Keratinocyte (primary cell): ENCODE results near the gene SERPINB1. TPM values are rescaled to one million over a fixed set of nuclear protein-coding genes. Genes with fewer than 3 reads are reported as not detected.

Experiments
- DNase-seq: peaks from one replicate; pipeline ENCODE4 v3.0.0-alpha.2; 2011; ENCODE audit warnings: low read depth, missing footprints, low spot score
- FAIRE-seq: peaks from 2 replicates; lab custom pipeline; 2011; peaks lifted over from hg19 to GRCh38; lab: Jason Lieb, UNC
- H2AFZ ChIP-seq: 2 replicates; pipeline ENCODE4 v1.6.0; 2012; ENCODE audit warnings: low read length, control low read depth, inconsistent platforms; ENCODE audit not compliant: control insufficient read depth
- H3K27ac ChIP-seq: 2 replicates; pipeline ENCODE4 v1.5.1; 2011; ENCODE audit warnings: low read length; ENCODE audit not compliant: control insufficient read depth, insufficient read depth
- H3K27me3 ChIP-seq: 3 replicates; pipeline ENCODE4 v1.6.0; 2011; ENCODE audit warnings: low read length; ENCODE audit not compliant: control insufficient read depth, insufficient read depth; ENCODE audit errors: extremely low read depth
- H3K36me3 ChIP-seq, 2 experiments: 2 replicates in 1 of 2; 3 replicates in 1 of 2; pipeline ENCODE4 v1.5.1; 2011; ENCODE audit warnings: low read length in 2 of 2, mild to moderate bottlenecking in 1 of 2; ENCODE audit not compliant: control insufficient read depth in 2 of 2, insufficient read depth in 2 of 2; ENCODE audit errors: extremely low read depth in 1 of 2
- H3K4me1 ChIP-seq: 3 replicates; pipeline ENCODE4 v1.5.1; 2011; ENCODE audit warnings: low read length; ENCODE audit not compliant: control insufficient read depth, insufficient read depth; ENCODE audit errors: extremely low read depth
- H3K4me2 ChIP-seq: 3 replicates; pipeline ENCODE4 v1.6.0; 2011; ENCODE audit warnings: low read depth, low read length; ENCODE audit not compliant: control insufficient read depth, insufficient read depth; ENCODE audit errors: extremely low read depth
- H3K4me3 ChIP-seq, 3 experiments: fragments of 200-600 bp in 1 of 3; sonication (generic) in 1 of 3; 2 replicates in 2 of 3; 3 replicates in 1 of 3; pipeline ENCODE4 v1.5.1; 2011 to 2016; ENCODE audit warnings: low read length in 3 of 3, mild to moderate bottlenecking in 3 of 3, control low read depth in 2 of 3, inconsistent platforms in 1 of 3, low read depth in 1 of 3, mixed read lengths in 1 of 3, mixed run types in 1 of 3, moderate library complexity in 1 of 3; ENCODE audit not compliant: control insufficient read depth in 2 of 3, insufficient read depth in 2 of 3; ENCODE audit errors: extremely low read depth in 1 of 3
- H3K79me2 ChIP-seq: 2 replicates; pipeline ENCODE4 v1.6.0; 2012; ENCODE audit warnings: low read length; ENCODE audit not compliant: control insufficient read depth, insufficient read depth
- H3K9ac ChIP-seq: 3 replicates; pipeline ENCODE4 v1.6.0; 2011; ENCODE audit warnings: low read length; ENCODE audit not compliant: control insufficient read depth, insufficient read depth; ENCODE audit errors: extremely low read depth
- H3K9me1 ChIP-seq: 3 replicates; pipeline ENCODE4 v1.6.0; 2011; ENCODE audit warnings: low read length; ENCODE audit not compliant: control insufficient read depth, insufficient read depth; ENCODE audit errors: extremely low read depth
- H3K9me3 ChIP-seq: 2 replicates; pipeline ENCODE4 v1.5.1; 2012; ENCODE audit warnings: low read depth, low read length; ENCODE audit not compliant: control insufficient read depth
- H4K20me1 ChIP-seq: 3 replicates; pipeline ENCODE4 v1.6.0; 2011; ENCODE audit warnings: low read length; ENCODE audit not compliant: control insufficient read depth, insufficient read depth; ENCODE audit errors: extremely low read depth
- CTCF ChIP-seq, 3 experiments: IDR thresholded peaks in 1 of 3; conservative IDR thresholded peaks in 1 of 3; optimal IDR thresholded peaks in 1 of 3; 2 replicates in 2 of 3; 3 replicates in 1 of 3; pipeline versions ENCODE3 to v1.5.1; 2011; ENCODE audit warnings: low read length in 3 of 3, mild to moderate bottlenecking in 3 of 3, moderate library complexity in 2 of 3, control low read depth in 1 of 3, inconsistent platforms in 1 of 3; ENCODE audit not compliant: insufficient read depth in 2 of 3; ENCODE audit errors: extremely low read depth in 1 of 3
- EZH2 ChIP-seq: IDR thresholded peaks from one replicate; pipeline ENCODE4 v1.6.1; 2012; ENCODE audit warnings: inconsistent platforms, mild to moderate bottlenecking, low read length, moderate library complexity
- dilution Hi-C: fragments of 300-500 bp; cut with MboI; formaldehyde crosslinking; loops from one replicate; pipeline ENCODE4 v1.7.0; 2020; ENCODE audit warnings: low sequenced_read_pairs; ENCODE audit not compliant: extremely low pct_ligation_motif_present
- polyA plus RNA-seq, 5 experiments: library from polyadenylated mRNA; depleted of rRNA in 3 of 5; stranded (reverse) in 3 of 5; stranded (forward) in 1 of 5; unstranded in 1 of 5; fragments of >200 nt; gene quantifications; 1 replicate in 1 of 5; 2 replicates in 3 of 5; 3 replicates in 1 of 5; pipeline versions ENCODE4 v1.2.1 to v1.2.3, GENCODE V29; 2011 to 2012; ENCODE audit warnings: missing spikeins in 2 of 5, low read depth in 1 of 5, low replicate concordance in 1 of 5

Gene SERPINB1
- polyA plus RNA-seq, 1 donor (not counting 4 experiments of a cell fraction or from before 2014, with no cell fraction given): 71.9 TPM

DNA sequence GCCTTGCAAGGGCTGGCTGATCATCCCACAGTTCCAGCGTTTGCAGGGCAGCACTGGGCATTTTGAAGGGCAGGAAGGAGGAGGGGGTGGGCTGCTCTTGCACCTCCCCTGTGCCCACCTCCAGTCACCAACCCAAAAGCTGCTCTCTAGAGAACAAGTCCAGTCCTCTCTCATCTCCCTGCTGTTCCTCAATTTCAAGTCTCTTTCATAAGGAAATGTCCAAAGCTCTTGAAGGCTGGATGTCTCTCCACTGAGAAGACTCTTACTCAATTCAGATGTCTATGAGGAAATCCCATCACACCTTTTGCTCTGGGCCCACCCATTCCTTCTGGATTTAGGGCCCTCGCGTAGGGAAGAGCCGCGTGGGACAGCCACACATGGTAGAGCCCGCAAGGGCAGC, 44.8 kb downstream of the SERPINB1 start:
- H3K36me3 ChIP-seq: no peaks in the 10 kb centered on the region
- H3K79me2 ChIP-seq: no peaks in the 10 kb centered on the region
- no peak overlapping the region for H3K9ac ChIP-seq
- no peak overlapping the region for H3K27ac ChIP-seq
- TF ChIP-seq CTCF (optimal IDR thresholded peaks at IDR 0.05 in 1 of 3, IDR thresholded peaks at IDR 0.05 in 1 of 3, conservative IDR thresholded peaks at IDR 0.05 in 1 of 3; ENCODE audit: extremely low read depth in 1 of 3, insufficient read depth in 2 of 3, low read length in 3 of 3) (no peak), EZH2 (no peak)
- no peak overlapping the region for H3K4me2 ChIP-seq
- dilution Hi-C loops: no loop called here
- H3K4me3 ChIP-seq: no peak overlapping the region
- H2AFZ ChIP-seq: no peak overlapping the region
- no peaks in the 10 kb centered on the region for H3K27me3 ChIP-seq
- H3K9me3 ChIP-seq: no peaks in the 10 kb centered on the region
- DNase-seq (no peak), FAIRE-seq (no peak)
- no peaks in the 10 kb centered on the region for H3K9me1 ChIP-seq
- no peaks in the 10 kb centered on the region for H4K20me1 ChIP-seq
- peaks cover 28% of the 10 kb centered on the region for H3K4me1 ChIP-seq

DNA sequence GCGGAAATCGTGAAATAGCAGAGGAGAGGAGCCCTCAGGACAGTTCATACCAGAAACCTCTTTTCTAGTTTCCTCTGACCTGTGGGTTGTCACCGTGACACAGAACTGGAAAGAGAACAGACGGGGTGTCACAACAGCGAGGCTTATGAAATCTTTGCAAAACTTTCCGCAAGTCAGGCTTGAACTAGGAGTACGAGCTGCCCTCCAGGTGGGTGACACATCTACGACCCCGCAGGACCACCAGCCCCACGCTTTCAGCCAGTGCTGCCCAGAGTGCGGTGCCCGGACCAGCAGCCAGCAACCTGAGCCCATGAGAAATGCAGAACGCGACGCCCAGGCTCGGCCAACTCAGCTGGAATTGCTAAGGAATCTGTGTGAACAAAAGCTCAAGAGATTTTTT, 45.7 kb downstream of the SERPINB1 start:
- DNase-seq (no peak), FAIRE-seq (no peak)
- H4K20me1 ChIP-seq: no peaks in the 10 kb centered on the region
- no peaks in the 10 kb centered on the region for H3K9me1 ChIP-seq
- no peak overlapping the region for H3K9ac ChIP-seq
- no peak overlapping the region for H2AFZ ChIP-seq
- no peak overlapping the region for H3K27ac ChIP-seq
- no peak overlapping the region for H3K4me3 ChIP-seq
- no peak for TF ChIP-seq EZH2
- no peak for TF ChIP-seq CTCF (optimal IDR thresholded peaks at IDR 0.05 in 1 of 3, IDR thresholded peaks at IDR 0.05 in 1 of 3, conservative IDR thresholded peaks at IDR 0.05 in 1 of 3; ENCODE audit: extremely low read depth in 1 of 3, insufficient read depth in 2 of 3, low read length in 3 of 3)
- H3K4me1 ChIP-seq: peaks cover 28% of the 10 kb centered on the region
- no peaks in the 10 kb centered on the region for H3K27me3 ChIP-seq
- dilution Hi-C loops: no loop called here
- no peaks in the 10 kb centered on the region for H3K79me2 ChIP-seq
- no peaks in the 10 kb centered on the region for H3K9me3 ChIP-seq
- no peak overlapping the region for H3K4me2 ChIP-seq
- no peaks in the 10 kb centered on the region for H3K36me3 ChIP-seq
